ENCODE data around the gene SH3YL1.

Gene SH3YL1

GRCh38 chr2:184695-185094 lies 79.1 kb downstream of the SH3YL1 start:
- no peak for DNase-seq (ENCODE audit: low read depth, low spot score)

GRCh38 chr2:182509-183122 lies 81.2 kb downstream of the SH3YL1 start:
- peak; percentile 33 for DNase-seq (ENCODE audit: low read depth, low spot score)

- DNase-seq (ENCODE audit: low read depth, low spot score): no peak
These were observed 83.5 kb downstream of the SH3YL1 start for GRCh38 chr2:180311-180710.

- DNase-seq (ENCODE audit: low read depth, low spot score): no peak
These were observed 83.9 kb downstream of the SH3YL1 start for GRCh38 chr2:179886-180285.

GRCh38 chr2:177733-178132 lies 86.1 kb downstream of the SH3YL1 start:
- DNase-seq (ENCODE audit: low read depth, low spot score): no peak

GRCh38 chr2:176917-177316 lies 86.9 kb downstream of the SH3YL1 start:
- DNase-seq (ENCODE audit: low read depth, low spot score): no peak

GRCh38 chr2:175880-176820 lies 87.7 kb downstream of the SH3YL1 start:
- DNase-seq (ENCODE audit: low read depth, low spot score): no peak

GRCh38 chr2:175161-175786 lies 88.6 kb downstream of the SH3YL1 start:
- DNase-seq (ENCODE audit: low read depth, low spot score): no peak

GRCh38 chr2:172120-172519 lies 91.7 kb downstream of the SH3YL1 start:
- peak; percentile 20 for DNase-seq (ENCODE audit: low read depth, low spot score)

- DNase-seq (ENCODE audit: low read depth, low spot score): no peak
These were observed 94.1 kb downstream of the SH3YL1 start for GRCh38 chr2:169741-170140.

Measured in iPS DF 19.7 (cell line).